Body of pancreas (tissue), 4 donors: ENCODE results near the gene GPR137B. TPM values are rescaled to one million over a fixed set of nuclear protein-coding genes. Genes with fewer than 3 reads are reported as not detected.

Experiments
- ATAC-seq: fragments of 150-250 bp; one replicate; pipeline ENCODE4 v1.9.1; 2016
- DNase-seq, 4 donors: peaks; one replicate each; pipeline ENCODE4 v3.0.0-alpha.2; 2019
- H3K27ac ChIP-seq, 4 donors: fragments of 200-600 bp; sonication (generic); 1 replicate in 3 of 4; 2 replicates in 1 of 4; pipeline versions ENCODE4 v1.5.1 to v1.6.1; 2016 to 2019; ENCODE audit warnings: mild to moderate bottlenecking in 1 of 4, mixed read lengths in 1 of 4, moderate library complexity in 1 of 4
- H3K27me3 ChIP-seq, 2 donors: fragments of 200-600 bp; sonication (generic); one replicate each; pipeline ENCODE4 v1.6.0; 2016; ENCODE audit warnings: mild to moderate bottlenecking in 1 of 2
- H3K36me3 ChIP-seq, 2 donors: fragments of 200-600 bp; sonication (generic); replicated peaks in 1 of 2; 2 replicates each; pipeline ENCODE4 v1.5.1; 2016; ENCODE audit warnings: low read depth in 2 of 2; ENCODE audit not compliant: insufficient read depth in 1 of 2
- H3K4me1 ChIP-seq: fragments of 200-600 bp; sonication (generic); one replicate; pipeline ENCODE4 v1.6.0; 2016
- H3K4me3 ChIP-seq, 2 donors: fragments of 200-600 bp; sonication (generic); 1 replicate in 1 of 2; 2 replicates in 1 of 2; pipeline ENCODE4 v1.5.1; 2016 to 2019
- H3K9me3 ChIP-seq, 3 donors: fragments of 200-600 bp; sonication (generic); 1 replicate in 2 of 3; 2 replicates in 1 of 3; pipeline ENCODE4 v1.5.1; 2016
- CTCF ChIP-seq, 7 experiments: fragments of 450-650 bp in 4 of 7; fragments of 200-600 bp in 3 of 7; sonication (generic) in 3 of 7; IDR thresholded peaks; one replicate each; pipeline ENCODE4 v1.5.1; 2016 to 2019; ENCODE audit warnings: antibody characterized with exemption in 7 of 7
- POLR2A ChIP-seq, 3 donors: fragments of 450-650 bp; IDR thresholded peaks; one replicate each; pipeline ENCODE4 v1.6.1; 2016; ENCODE audit warnings: antibody characterized with exemption in 3 of 3, mild to moderate bottlenecking in 2 of 3
- WGBS, 2 donors: methylation state at CpG; one replicate each; pipeline ENCODE4 v1.1.5; 2017; 5-methylcytosine and 5-hydroxymethylcytosine counted together
- intact Hi-C: fragments of 100-400 bp; cut with DNase I; formaldehyde crosslinking; loops from one replicate; pipeline ENCODE4 v1.15.1; 2023
- total RNA-seq, 2 donors: library from RNA; depleted of rRNA; stranded (reverse); fragments of >200 nt; gene quantifications; one replicate each; pipeline ENCODE4 v1.1.0, GENCODE V29; 2016

Gene GPR137B
- total RNA-seq, 2 donors from 2014 or later: 3.3 to 3.9 TPM

GRCh38 chr1:236098267-236098666 lies 44.1 kb upstream of the GPR137B start:
- Histone ChIP-seq H3K4me3 (no peak overlapping the region), H3K4me1 (no peaks in the 10 kb centered on the region), H3K36me3 (no peaks in the 10 kb centered on the region), H3K27me3 (no peaks in the 10 kb centered on the region), H3K9me3 (no peaks in the 10 kb centered on the region), H3K27ac (no peak overlapping the region)
- ATAC-seq (no peak), DNase-seq (no peak)
- WGBS, 2 donors: 25 to 69% methylated on average over 1 of the region's 1 CpG
- intact Hi-C loops: no loop called here
- TF ChIP-seq POLR2A (IDR thresholded peaks at IDR 0.05): no peak
- TF ChIP-seq CTCF (IDR thresholded peaks at IDR 0.05): no peak

GRCh38 chr1:236099355-236099974 lies 42.9 kb upstream of the GPR137B start:
- Histone ChIP-seq H3K4me3 (no peak overlapping the region), H3K27me3 (no peaks in the 10 kb centered on the region), H3K36me3 (no peaks in the 10 kb centered on the region), H3K27ac (no peak overlapping the region), H3K9me3 (no peaks in the 10 kb centered on the region), H3K4me1 (no peaks in the 10 kb centered on the region)
- intact Hi-C loops: no loop called here
- no peak for TF ChIP-seq POLR2A (IDR thresholded peaks at IDR 0.05)
- TF ChIP-seq CTCF (IDR thresholded peaks at IDR 0.05): no peak
- 61 to 75% methylated on average over 8 to 12 of the region's 12 CpGs for WGBS, 2 donors
- no peak for ATAC-seq
- DNase-seq: no peak

GRCh38 chr1:236100799-236101198 lies 41.5 kb upstream of the GPR137B start:
- DNase-seq (no peak), ATAC-seq (no peak)
- Histone ChIP-seq H3K4me1 (no peaks in the 10 kb centered on the region), H3K27me3 (no peaks in the 10 kb centered on the region), H3K9me3 (no peaks in the 10 kb centered on the region), H3K36me3 (no peaks in the 10 kb centered on the region), H3K4me3 (no peak overlapping the region), H3K27ac (no peak overlapping the region)
- no peak for TF ChIP-seq CTCF (IDR thresholded peaks at IDR 0.05)
- no peak for TF ChIP-seq POLR2A (IDR thresholded peaks at IDR 0.05)
- 86 to 87% methylated on average over 15 of the region's 15 CpGs for WGBS, 2 donors
- intact Hi-C loops: loop anchor here (10.0 kb wide), 1 partner anchor 434 kb away; no protein-coding TSS in a partner anchor

GRCh38 chr1:236101233-236102200 lies 40.8 kb upstream of the GPR137B start:
- Histone ChIP-seq H3K4me3 (no peak overlapping the region), H3K9me3 (no peaks in the 10 kb centered on the region), H3K36me3 (no peaks in the 10 kb centered on the region), H3K4me1 (no peaks in the 10 kb centered on the region), H3K27ac (no peak overlapping the region), H3K27me3 (no peaks in the 10 kb centered on the region)
- WGBS, 2 donors: 68 to 75% methylated on average over 10 of the region's 10 CpGs
- DNase-seq (no peak), ATAC-seq (no peak)
- intact Hi-C loops: loop anchor here (10.0 kb wide), 1 partner anchor 433 kb away; no protein-coding TSS in a partner anchor
- TF ChIP-seq CTCF (IDR thresholded peaks at IDR 0.05) (no peak), POLR2A (IDR thresholded peaks at IDR 0.05) (no peak)
